Smooth muscle cell of the brain vasculature (primary cell): ENCODE data around the gene IL20.
"Not testable (repeated sequence)": the region's sequence is repeated elsewhere in the genome, so short reads cannot be mapped to it uniquely, and the experiment has no call there.

ENCODE experiments used
- DNase-seq: peaks from one replicate; pipeline ENCODE4 v3.0.0-alpha.2; 2012; ENCODE audit warnings: low read depth, low spot score

Gene IL20

GRCh38 chr1:206842854-206843253 is 22.6 kb upstream of the IL20 start:
- no peak for DNase-seq

GRCh38 chr1:206843626-206844025 is 21.8 kb upstream of the IL20 start:
- DNase-seq = no peak

GRCh38 chr1:206846487-206846886 is 18.9 kb upstream of the IL20 start:
- no peak for DNase-seq

- DNase-seq = no peak
Measured at GRCh38 chr1:206847337-206847834, 18.0 kb upstream of the IL20 start.

- DNase-seq = no peak
Measured at GRCh38 chr1:206847946-206848345, 17.5 kb upstream of the IL20 start.

GRCh38 chr1:206850401-206850800 is 15.0 kb upstream of the IL20 start:
- no peak for DNase-seq

GRCh38 chr1:206851341-206852010 is 13.9 kb upstream of the IL20 start:
- DNase-seq = no peak

GRCh38 chr1:206852662-206853061 is 12.8 kb upstream of the IL20 start:
- not testable (repeated sequence) for DNase-seq

- not testable (repeated sequence) for DNase-seq
Measured at GRCh38 chr1:206853696-206854095, 11.7 kb upstream of the IL20 start.

- no peak for DNase-seq
Measured at GRCh38 chr1:206854401-206855129, 10.9 kb upstream of the IL20 start.

GRCh38 chr1:206855859-206856258 is 9.6 kb upstream of the IL20 start:
- no peak for DNase-seq

- DNase-seq = no peak
Measured at GRCh38 chr1:206856674-206857464, 8.6 kb upstream of the IL20 start.

- no peak for DNase-seq
Measured at GRCh38 chr1:206859082-206859521, 6.3 kb upstream of the IL20 start.

- no peak for DNase-seq
Measured at GRCh38 chr1:206860165-206860564, 5.3 kb upstream of the IL20 start.

- no peak for DNase-seq
Measured at GRCh38 chr1:206863266-206863665, 2.2 kb upstream of the IL20 start.

GRCh38 chr1:206866062-206866461 is 639 bp downstream of the IL20 start:
- DNase-seq = no peak

GRCh38 chr1:206867239-206867638 is 1.8 kb downstream of the IL20 start:
- no peak for DNase-seq

- DNase-seq = no peak
Measured at GRCh38 chr1:206867716-206868115, 2.3 kb downstream of the IL20 start.

GRCh38 chr1:206868264-206868663 is 2.8 kb downstream of the IL20 start:
- no peak for DNase-seq

GRCh38 chr1:206872139-206872538 is 6.7 kb downstream of the IL20 start:
- no peak for DNase-seq

GRCh38 chr1:206873603-206874188 is 8.3 kb downstream of the IL20 start:
- no peak for DNase-seq
